ENCODE measurements around the gene CEP89.

GRCh38 chr19:32916969-32917615, 54.7 kb downstream of the CEP89 start:
- no peak for TF ChIP-seq CTCF (IDR thresholded peaks at IDR 0.05; ENCODE audit: low read depth, low read length)
- no peak for TF ChIP-seq EZH2phosphoT487 (IDR thresholded peaks at IDR 0.05; ENCODE audit: low read depth)

Data from OCI-LY3 (cell line).